ENCODE measurements around the gene BAIAP2L2.

DNA sequence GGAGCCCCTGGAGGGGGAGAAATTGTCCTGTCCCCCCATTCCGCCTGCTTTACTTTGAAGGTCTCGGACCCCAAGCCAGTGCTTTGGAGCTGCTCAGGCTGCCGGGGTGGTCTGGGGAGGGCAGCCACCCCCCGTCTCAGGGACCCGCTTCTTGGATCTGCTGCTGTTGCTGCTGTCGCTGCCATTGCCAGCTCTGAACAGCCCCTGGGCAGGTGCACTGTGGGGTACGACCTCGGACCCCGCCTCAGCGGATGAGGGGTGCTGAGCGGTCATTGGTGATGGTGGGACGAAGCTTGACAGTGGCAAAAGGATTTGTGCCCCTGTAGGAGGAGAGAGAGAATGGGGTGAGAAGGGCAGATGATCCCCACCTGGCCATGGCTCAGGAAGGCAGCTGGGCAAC, 25.4 kb downstream of the BAIAP2L2 start:
- TF ChIP-seq, protein P1, sequence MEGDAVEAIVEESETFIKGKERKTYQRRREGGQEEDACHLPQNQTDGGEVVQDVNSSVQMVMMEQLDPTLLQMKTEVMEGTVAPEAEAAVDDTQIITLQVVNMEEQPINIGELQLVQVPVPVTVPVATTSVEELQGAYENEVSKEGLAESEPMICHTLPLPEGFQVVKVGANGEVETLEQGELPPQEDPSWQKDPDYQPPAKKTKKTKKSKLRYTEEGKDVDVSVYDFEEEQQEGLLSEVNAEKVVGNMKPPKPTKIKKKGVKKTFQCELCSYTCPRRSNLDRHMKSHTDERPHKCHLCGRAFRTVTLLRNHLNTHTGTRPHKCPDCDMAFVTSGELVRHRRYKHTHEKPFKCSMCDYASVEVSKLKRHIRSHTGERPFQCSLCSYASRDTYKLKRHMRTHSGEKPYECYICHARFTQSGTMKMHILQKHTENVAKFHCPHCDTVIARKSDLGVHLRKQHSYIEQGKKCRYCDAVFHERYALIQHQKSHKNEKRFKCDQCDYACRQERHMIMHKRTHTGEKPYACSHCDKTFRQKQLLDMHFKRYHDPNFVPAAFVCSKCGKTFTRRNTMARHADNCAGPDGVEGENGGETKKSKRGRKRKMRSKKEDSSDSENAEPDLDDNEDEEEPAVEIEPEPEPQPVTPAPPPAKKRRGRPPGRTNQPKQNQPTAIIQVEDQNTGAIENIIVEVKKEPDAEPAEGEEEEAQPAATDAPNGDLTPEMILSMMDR (IDR thresholded peaks at IDR 0.05; ENCODE audit: low read depth, low read length, poor library complexity, severe bottlenecking): no peak
- TF ChIP-seq EZH2phosphoT487 (IDR thresholded peaks at IDR 0.05; ENCODE audit: borderline replicate concordance, low read length): no peak

Measured in DOHH2 (cell line).